RWPE2 (cell line): Measurements from ENCODE around the gene IBA57.

Experiments
- ATAC-seq: fragments of 200-7000 bp; cut with Tn5 transposase; 3 replicates; pipeline ENCODE4 v1.9.1; 2021; ENCODE audit warnings: low read depth
- DNase-seq: peaks from one replicate; pipeline ENCODE4 v3.0.0-alpha.2; 2020; ENCODE audit warnings: low spot score
- H3K27ac ChIP-seq: fragments of 450-650 bp; 2 replicates; pipeline ENCODE4 v1.5.1; 2017; ENCODE audit warnings: mild to moderate bottlenecking; ENCODE audit not compliant: poor library complexity, severe bottlenecking
- H3K27me3 ChIP-seq: fragments of 250-450 bp; sonication (Bioruptor Pico); 2 replicates; pipeline ENCODE4 v1.5.1; 2021; ENCODE audit warnings: mild to moderate bottlenecking, moderate library complexity; ENCODE audit not compliant: insufficient read depth, poor library complexity, severe bottlenecking
- H3K36me3 ChIP-seq: fragments of 250-450 bp; sonication (Bioruptor Pico); 2 replicates; pipeline ENCODE4 v1.5.1; 2020; ENCODE audit warnings: low read depth, mild to moderate bottlenecking, moderate library complexity
- H3K4me1 ChIP-seq: fragments of 250-450 bp; sonication (Bioruptor Pico); 2 replicates; pipeline ENCODE4 v1.5.1; 2021; ENCODE audit warnings: mild to moderate bottlenecking, moderate library complexity; ENCODE audit not compliant: insufficient read depth, poor library complexity, severe bottlenecking
- H3K4me3 ChIP-seq: fragments of 250-450 bp; sonication (Bioruptor Pico); 2 replicates; pipeline ENCODE4 v1.5.1; 2021; ENCODE audit warnings: mild to moderate bottlenecking, moderate library complexity; ENCODE audit not compliant: severe bottlenecking
- H3K9me3 ChIP-seq: fragments of 250-450 bp; sonication (Bioruptor Pico); 2 replicates; pipeline ENCODE4 v1.5.1; 2021; ENCODE audit warnings: mild to moderate bottlenecking, moderate library complexity; ENCODE audit not compliant: severe bottlenecking
- CTCF ChIP-seq: fragments of 450-650 bp; IDR thresholded peaks from one replicate; pipeline ENCODE4 v1.5.1; 2017; ENCODE audit warnings: mild to moderate bottlenecking, moderate library complexity; ENCODE audit not compliant: poor library complexity, severe bottlenecking

Gene IBA57

GRCh38 chr1:228212966-228213844 lies 47.6 kb downstream of the IBA57 start:
- H3K27me3 ChIP-seq, result no peaks in the 10 kb centered on the region

GRCh38 chr1:228213917-228214808 lies 48.6 kb downstream of the IBA57 start:
- Histone ChIP-seq H3K27me3 (no peaks in the 10 kb centered on the region), H3K4me3 (peak overlapping the region; percentile 25), H3K9me3 (no peaks in the 10 kb centered on the region), H3K27ac (no peak overlapping the region), H3K36me3 (no peaks in the 10 kb centered on the region), H3K4me1 (no peaks in the 10 kb centered on the region)
- DNase-seq, result no peak
- TF ChIP-seq CTCF, result no peak
- ATAC-seq, result no peak

More at GRCh38 chr1:228212966-228213844, 47.6 kb downstream of the IBA57 start:
- no peaks in the 10 kb centered on the region for H3K4me1 ChIP-seq
- ATAC-seq, result peak; percentile 75
- no peaks in the 10 kb centered on the region for H3K9me3 ChIP-seq
- H3K4me3 ChIP-seq, result peak overlapping the region; percentile 40
- no peak for DNase-seq
- no peaks in the 10 kb centered on the region for H3K36me3 ChIP-seq
- TF ChIP-seq CTCF, result peak; percentile 67
- H3K27ac ChIP-seq, result peak overlapping the region; percentile 49

- Histone ChIP-seq H3K27ac (no peak overlapping the region), H3K36me3 (no peaks in the 10 kb centered on the region), H3K9me3 (no peaks in the 10 kb centered on the region), H3K4me1 (no peaks in the 10 kb centered on the region), H3K27me3 (no peaks in the 10 kb centered on the region), H3K4me3 (no peak overlapping the region)
- DNase-seq (no peak), ATAC-seq (no peak)
- no peak for TF ChIP-seq CTCF
These were observed 49.5 kb downstream of the IBA57 start for GRCh38 chr1:228214921-228215662.

- Histone ChIP-seq H3K4me3 (no peak overlapping the region), H3K36me3 (no peaks in the 10 kb centered on the region), H3K27me3 (no peaks in the 10 kb centered on the region), H3K27ac (no peak overlapping the region), H3K9me3 (no peaks in the 10 kb centered on the region), H3K4me1 (no peaks in the 10 kb centered on the region)
- TF ChIP-seq CTCF, result no peak
- no peak for ATAC-seq
- DNase-seq, result no peak
These were observed 50.1 kb downstream of the IBA57 start for GRCh38 chr1:228215663-228216116.
